NCI-H187 treated with DMSO at 0.1 percent for 48 hours (cell line): Measurements from ENCODE around the gene CTPS2.
"Not testable (repeated sequence)": the region's sequence is repeated elsewhere in the genome, so short reads cannot be mapped to it uniquely, and the experiment has no call there.

ENCODE experiments used
- DNase-seq: peaks from one replicate; lab custom pipeline; 2025; lab: John Stamatoyannopoulos, UW

Gene CTPS2, protein sequence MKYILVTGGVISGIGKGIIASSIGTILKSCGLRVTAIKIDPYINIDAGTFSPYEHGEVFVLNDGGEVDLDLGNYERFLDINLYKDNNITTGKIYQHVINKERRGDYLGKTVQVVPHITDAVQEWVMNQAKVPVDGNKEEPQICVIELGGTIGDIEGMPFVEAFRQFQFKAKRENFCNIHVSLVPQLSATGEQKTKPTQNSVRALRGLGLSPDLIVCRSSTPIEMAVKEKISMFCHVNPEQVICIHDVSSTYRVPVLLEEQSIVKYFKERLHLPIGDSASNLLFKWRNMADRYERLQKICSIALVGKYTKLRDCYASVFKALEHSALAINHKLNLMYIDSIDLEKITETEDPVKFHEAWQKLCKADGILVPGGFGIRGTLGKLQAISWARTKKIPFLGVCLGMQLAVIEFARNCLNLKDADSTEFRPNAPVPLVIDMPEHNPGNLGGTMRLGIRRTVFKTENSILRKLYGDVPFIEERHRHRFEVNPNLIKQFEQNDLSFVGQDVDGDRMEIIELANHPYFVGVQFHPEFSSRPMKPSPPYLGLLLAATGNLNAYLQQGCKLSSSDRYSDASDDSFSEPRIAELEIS

DNA sequence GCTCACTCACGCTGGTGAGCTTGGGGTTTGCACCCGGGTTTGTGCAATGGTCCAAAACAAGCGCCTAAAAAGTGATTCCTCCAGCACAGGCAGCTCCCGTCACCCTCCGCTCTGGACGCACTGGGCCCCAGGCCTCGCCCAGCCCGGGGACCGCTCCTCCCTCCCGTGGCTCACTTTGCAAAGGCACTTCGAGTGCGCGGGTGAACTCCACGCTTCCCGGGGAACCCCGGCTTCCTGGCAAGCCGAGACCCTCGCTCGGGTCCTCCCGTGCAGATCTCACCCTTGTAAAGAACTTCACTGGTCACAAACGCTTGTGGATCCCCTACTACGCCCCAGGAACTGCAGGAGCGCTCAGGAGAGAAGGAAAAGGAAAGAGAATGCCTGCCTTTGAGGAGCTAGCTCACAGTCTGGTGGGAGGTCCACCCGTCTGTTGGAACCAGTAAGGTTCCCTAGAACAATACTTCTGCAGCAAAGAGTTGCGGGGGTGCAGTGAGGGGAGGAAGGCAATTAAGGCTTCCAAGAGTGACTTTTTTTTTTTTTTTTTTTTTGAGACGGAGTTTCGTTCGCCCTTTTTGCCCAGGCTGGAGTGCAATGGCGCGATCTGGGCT lies at the start of gene CTPS2:
CTPS2 (minus strand) TSS at position 122 of the 608 bp plus-strand sequence. CDS start 9,767 bp downstream, outside the sequence.
- DNase-seq: no peak

DNA sequence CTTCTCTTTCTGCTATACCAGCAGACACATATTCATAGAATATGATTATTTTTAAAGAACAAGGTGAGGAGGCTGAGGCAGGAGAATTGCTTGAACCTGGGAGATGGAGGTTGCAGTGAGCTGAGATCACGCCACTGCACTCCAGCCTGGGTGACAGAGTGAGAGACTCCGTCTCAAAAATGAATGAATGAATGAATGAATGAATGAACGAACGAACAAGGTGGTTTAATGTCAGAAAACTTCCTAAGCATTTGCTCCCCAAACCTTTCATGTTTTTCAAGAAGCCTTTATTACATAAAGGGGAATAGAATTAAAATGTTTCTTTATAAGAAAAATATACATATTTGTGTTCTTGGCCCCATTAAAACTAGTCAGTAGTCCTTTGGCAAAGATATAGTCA lies 49.0 kb upstream of the CTPS2 start:
- DNase-seq: not testable (repeated sequence)

DNA sequence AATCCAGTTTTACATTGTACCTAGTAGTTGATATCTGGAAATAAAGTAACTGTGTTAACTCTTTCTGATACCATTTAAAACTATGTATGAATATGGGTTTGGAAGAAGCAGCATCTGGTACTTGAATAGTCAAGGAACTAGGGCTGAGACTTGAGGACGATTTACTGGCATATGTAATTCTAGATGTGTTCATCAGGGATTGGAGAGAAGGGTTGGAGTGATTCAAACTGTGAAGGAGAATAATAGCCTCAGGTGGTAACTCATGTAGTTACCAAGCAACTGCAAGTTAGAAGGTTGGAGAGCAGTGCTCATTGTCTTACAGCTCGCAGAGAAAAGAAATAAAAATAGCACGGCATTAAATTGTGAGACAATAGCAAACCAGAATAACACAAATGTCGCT lies 44.3 kb upstream of the CTPS2 start:
- peak; percentile 84 for DNase-seq

DNA sequence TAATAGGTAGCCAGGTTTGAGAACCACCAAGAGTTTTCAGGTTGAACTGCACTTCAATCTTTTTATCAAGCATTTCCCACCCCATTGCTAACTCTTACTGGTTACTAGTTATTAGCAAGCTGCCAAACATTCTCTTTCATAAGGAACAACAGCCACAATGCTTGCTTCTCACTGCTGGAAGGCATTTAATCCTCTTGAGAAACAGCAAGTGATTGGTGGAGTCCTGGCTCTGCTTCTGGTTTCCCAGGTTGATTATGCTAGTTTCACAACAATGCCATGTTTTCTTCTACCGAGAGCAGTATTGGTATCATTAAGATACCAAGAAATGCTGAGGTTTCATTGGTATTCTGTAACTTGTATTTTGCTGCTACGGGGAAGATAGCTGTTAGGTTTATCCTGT lies 41.5 kb upstream of the CTPS2 start:
- DNase-seq: no peak

DNA sequence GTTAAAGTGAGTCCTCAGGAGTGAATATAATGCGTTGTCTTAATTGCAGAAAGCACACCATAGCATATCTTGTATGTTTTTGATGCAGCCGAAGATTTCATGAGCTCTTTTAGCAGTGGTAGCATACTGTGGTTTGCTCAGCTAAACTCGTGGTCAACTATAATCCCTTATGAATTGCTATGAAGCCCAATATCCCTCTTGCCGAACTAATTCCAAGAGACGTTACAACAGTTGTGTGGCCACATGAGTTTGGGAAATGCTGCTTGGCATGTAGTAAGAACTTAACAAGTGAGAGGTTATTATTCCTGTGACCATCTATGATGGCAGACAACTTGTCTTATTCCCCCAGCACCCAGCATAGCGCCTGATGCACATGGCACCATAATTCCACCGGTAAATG lies 37.7 kb upstream of the CTPS2 start:
- DNase-seq: no peak

DNA sequence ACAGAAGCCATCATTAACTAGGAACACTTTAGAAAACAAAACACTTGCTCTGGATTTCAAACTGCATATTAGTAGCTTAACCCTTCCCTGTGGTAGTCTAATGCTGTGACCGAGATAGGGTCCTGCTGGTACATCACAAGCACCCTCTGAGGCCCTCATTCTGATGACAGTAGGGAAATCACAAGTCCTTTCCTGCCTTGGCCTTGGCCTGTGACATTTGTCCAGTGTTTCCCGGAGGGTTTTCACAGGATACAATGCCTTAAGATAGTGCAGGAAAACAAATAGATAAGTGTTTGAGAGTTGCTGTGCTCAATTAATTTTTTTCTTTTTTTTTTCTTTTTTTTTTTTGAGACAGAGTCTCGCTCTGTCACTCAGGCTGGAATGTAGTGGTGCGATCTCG lies 36.0 kb upstream of the CTPS2 start:
- DNase-seq: no peak

DNA sequence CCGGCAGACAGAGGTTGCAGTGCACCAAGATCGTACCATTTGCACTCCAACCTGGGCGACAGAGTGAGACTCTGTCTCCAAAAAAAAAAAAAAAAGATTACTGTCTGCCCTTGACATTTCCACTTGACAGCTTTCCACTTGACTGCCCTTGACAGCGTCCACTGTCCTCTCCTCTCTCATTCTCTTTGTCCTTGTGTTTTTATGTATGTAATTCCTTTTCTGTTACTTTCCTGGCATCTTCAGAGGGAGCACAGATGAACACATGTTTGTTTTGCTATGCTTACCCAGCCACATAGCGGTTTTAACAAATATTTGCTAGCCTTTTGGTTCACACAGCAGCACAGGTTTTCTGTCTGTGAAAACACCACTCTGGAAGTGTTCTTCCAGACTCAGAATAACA lies 33.2 kb upstream of the CTPS2 start:
- peak; percentile 0 for DNase-seq

DNA sequence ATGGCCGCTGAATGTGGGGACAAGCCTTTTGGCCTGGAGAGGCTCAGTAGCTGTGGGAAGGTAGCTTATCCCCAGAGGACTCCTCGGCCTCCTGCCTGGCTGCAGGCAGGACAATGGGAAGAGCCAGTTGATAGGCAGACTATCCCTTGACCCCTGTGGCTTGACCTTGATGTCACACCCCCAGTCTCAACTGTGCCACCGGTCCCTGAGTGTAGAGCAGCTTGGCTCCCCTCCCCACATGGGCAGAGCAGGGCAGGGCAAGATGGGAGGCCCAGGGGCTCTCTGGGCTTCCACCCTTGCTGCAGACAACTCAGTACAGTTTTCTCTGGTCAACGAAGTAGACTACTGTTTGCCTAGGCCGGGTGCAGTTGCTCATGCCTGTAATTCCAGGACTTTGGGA lies 32.6 kb upstream of the CTPS2 start:
- DNase-seq: no peak

DNA sequence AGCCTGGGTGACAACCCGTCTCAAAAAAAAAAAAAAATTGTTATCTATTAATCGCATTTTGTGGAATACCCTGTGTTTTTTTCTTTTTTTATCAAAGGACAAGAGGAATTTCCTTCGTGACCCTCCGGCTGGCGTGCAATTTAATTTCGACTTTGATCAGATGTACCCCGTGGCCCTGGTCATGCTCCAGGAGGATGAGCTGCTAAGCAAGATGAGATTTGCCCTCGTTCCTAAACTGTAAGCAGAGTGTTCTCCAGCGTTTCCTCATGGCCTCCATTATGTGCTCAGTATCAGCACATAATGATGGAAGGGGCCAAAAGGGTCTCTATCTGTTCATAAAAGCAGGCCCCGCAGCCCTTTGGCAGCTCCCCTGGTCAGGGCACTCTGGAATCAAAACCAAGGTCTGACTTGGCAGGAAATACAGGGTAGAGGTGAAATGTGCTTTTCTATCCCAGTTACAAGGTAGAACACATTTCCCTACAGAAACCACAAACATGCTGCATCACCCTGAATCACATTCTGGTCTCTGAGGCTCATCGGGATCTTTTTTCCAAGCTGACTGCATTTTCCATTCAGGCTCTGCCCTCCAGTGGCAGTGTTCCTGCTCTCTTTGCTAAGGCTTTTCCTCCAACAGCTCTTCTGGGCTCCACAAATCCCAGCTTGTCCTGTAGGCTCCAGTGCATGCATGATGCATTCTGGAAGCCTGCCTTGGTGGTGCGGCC lies 31.3 kb upstream of the CTPS2 start:
- DNase-seq: no peak

DNA sequence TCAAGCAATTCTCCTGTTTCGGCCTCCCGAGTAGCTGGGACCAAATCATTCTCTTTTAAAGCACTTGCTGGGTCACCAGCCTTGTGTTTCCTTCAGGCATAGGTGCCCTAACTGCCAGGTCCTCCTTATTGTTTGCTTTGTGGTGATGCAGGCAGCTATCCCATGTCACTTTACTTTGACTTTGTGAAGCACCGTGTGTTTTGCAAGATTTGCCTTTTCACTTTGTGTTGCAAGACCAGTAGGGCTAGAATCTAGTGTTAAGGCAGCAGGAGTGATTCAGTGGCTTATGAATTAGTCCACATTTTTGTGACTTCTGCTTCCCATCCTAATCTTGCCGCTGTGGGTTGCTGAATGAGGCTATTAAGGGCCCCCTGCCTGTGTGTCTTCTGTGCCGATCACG lies 27.1 kb upstream of the CTPS2 start:
- no peak for DNase-seq

DNA sequence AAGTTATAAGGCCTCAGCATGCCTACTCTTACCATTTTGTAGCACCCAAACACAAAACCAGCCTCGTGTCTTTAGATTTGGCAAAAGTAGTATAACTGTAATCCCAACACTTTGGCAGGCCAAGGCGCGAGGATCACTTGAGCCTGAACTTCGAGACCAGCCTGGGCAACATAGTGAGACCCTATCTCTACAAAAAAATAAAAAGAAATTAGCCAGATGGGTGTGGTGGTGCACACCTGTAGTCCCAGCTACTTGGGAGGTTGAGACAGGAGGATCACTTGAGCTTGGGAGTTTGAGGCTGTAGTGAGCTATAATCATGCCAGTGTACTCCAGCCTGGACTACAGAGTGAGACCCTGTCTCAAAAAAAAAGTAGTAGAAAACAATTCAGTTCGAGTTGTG lies 24.6 kb upstream of the CTPS2 start:
- DNase-seq: no peak

DNA sequence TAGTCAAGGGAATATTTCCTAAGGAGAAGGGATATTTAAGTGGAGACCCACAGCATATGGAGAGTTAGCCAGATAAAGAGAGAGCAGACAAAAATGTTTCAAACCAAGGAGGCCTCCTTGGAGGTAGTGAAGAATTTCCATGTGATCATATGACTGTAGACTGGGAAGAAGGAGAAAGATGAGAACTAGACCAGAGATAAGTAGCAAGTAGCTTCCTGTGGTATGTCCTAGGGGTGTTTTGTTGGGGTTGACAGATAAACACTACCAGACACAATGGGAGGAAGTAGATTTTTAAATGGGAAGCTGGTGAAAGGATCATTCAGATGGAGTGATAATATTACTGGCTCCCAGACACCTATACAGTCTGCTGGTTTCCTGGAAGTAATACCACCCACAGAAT lies 20.5 kb upstream of the CTPS2 start:
- no peak for DNase-seq

DNA sequence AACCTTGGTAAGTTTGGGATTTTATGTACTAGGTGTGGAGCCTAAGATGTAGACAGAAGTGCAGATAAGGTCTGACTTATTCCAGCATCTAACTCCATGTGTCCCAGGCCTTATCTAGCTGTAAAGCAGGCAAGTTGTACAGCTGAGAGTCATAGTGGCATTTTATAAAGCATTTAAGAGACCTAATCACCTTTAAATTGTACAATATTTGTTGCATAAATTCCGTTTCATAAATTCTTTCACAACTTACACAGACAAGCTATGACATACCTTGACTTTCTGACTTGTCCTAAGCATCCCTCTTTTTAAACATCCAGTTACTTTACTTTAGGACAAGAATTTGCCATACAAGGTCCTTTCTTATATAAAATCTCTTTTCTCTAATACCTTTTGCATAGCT lies 18.0 kb upstream of the CTPS2 start:
- DNase-seq: no peak

DNA sequence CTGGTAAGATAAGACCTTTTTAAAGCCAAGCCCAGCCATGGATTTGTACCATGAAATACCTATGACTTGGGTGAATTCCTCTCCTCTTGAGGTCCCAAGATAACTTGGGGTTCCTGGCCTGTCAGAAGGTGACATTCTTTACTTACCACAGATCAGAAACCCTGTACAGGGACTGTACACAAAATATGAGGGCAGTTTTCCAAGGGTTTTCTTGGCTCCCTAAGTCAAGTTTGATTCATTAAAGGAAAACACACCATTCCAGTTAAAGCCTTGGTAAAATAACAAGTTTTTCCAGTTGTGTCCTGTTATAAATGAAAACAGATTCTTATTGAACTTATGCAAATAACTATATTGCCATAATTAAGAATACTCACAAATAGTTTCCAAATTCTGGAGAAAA lies 15.2 kb upstream of the CTPS2 start:
- no peak for DNase-seq

DNA sequence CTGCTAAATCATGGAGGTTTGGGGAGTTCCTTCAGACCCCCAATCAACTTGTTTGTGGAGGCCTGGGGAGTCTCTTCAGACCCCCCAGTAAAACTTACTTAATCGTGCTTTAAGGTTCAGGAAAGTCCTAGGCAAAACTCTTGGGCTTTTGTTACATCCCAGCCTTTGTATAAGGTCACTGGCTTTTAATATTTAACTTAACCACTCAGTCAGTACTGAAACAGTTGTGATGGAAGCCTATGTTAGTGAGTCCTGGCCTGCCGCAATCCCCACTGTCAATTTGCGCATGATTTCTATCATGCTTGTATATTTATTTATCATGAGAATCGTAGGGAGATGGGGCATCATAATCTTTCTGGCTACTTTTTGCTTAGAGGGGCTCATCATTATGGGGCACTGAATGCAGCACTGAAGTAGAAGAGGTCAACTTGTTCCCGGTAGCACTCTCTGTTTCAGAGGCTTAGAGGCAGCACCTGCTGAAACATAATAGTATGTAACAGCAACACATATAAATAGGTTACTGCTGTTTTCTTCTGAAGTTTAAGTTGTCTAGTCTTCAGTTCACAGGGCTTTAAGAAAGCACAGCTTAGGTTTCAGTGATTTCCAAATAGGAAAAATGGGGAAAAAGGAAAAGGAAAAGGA lies 14.0 kb upstream of the CTPS2 start:
- not testable (repeated sequence) for DNase-seq

DNA sequence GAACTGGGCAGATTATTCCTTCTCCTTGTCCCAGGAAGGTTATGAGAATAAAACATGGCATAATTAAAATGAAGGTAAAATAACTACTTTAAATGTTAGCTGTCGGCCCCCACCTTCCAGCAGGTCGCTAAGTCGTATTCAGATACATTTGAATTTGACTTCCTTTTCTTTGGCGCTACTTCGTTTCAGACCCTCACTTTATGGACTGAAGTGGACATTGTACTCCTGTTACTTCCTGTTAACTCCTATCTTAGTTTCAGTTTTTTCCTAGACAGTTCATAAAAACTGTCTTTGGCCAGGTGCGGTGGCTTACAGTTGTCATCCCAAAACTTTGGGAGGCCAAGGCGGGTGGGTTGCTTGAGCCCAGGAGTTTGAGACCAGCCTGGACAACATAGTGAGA lies 12.6 kb upstream of the CTPS2 start:
- no peak for DNase-seq

DNA sequence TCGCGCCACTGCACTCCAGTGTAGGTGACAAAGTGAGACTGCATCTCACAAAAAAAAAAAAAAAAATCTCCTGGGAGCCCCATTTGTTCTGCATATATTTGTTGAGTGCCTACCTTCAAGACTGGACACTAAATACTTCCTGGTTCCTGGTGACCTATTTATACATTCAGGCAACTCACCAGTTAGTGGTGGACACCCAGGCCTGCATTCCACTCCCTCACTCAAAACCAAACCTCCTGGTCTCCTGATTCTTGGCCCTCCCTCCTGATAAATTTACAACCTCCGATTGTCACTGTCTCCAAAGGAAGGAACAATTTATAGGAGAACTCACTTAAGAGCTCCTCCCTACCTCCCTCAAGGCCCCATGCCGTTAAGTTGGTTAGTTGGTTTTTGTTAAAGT lies 10.0 kb upstream of the CTPS2 start:
- DNase-seq: no peak

DNA sequence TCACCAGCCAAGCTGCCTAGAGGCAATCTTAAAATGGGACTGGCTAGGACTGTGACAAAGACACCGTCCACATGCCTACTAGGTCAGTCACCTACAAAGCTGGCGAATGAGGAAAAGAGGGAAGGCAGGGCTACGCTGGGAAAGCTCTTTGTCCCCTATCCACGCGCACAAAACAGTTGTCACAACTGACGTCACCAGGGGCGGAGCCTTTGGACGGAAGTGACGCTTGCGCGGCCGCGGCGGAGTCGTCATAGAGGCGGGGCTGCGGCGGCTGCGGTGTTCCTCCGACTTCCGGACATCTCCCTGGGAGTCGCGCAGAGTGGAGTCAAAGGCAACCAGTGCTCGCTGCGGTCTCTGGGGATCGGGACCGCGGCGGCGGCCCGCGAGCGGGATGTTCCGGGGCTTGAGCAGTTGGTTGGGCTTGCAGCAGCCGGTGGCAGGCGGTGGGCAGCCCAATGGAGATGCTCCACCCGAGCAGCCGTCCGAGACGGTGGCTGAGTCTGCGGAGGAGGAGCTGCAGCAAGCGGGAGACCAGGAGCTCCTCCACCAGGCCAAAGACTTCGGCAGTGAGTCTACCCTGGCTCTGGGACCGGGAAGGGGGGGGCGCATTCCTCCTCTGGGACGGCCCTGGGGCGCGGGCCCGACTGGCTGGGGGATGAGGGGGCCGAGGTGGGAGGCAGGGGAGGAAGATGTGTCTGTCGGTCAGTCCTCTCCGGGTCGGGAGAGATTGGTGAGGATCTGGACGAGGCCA lies 7.0 kb upstream of the CTPS2 start, which contains the start of gene SYAP1:
SYAP1 (plus strand) TSS at position 279 of the 751 bp plus-strand sequence; CDS start at position 392, 113 bp downstream.
- DNase-seq: peak; percentile 79

DNA sequence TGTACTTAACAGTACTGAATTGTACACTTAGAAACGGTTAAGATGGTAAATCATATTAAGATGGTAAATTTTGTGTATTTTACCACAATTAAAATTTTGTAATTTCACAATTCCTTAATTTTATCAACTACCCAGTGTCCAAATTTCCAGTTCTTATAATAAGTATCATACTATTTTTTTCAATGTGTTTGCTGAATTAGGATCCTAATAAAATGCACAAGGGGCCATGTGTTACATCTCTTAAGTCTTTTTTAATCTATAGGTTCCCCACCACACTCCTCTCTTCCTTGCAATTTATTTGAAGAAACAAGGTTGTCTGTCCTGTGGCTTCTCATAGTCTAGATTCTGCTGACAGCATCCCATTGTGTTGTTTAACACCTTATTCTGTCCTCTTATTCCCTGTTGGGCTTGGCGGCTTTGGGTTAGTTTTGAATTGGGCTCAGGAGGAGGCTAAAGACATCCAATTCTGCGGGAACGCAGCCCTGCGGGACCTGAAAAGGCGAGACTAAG lies 6.4 kb upstream of the CTPS2 start:
- no peak for DNase-seq

DNA sequence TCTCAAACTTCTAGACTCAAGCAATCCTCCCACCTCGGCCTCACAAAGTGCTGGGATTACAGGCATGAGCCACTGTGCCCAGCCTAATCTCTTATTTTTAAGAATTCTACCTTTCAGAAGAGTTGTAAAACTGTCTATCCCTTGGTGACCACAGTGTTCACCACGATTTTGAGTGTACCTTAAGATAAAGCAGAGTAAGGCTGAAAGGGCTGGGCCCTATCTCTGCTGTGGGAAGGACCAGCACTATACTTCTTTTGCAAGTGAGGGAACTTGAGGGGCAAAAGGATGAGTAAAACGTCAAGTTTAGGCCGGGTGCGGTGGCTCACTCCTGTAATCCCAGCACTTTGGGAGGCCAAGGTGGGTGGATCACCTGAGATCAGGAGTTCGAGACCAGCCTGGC lies 4.0 kb upstream of the CTPS2 start:
- DNase-seq: not testable (repeated sequence)

DNA sequence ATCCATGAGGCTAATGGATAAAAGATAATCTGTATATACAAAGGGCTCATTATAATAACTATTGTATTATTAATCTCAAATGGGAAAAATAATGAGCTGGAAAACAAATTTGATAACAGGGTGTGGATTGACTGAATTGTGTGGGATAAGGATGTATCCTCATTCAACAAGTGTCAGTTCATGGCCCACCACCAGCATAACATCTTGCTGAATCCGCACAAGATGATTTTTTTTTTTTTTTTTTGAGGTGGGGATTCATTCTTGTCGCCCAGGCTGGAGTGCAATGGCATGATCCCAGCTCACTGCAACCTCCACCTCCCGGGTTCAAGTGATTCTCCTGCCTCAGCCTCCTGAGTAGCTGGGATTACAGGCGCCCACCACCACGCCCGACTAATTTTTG lies 3.2 kb upstream of the CTPS2 start:
- not testable (repeated sequence) for DNase-seq
